T-helper 17 cell (primary cell): Measurements from ENCODE around the gene ATP2A2. TPM values are rescaled to one million over a fixed set of nuclear protein-coding genes. Genes with fewer than 3 reads are reported as not detected.
A peak's percentile ranks its signal among the peaks of the same experiment; 100 is the strongest.

ENCODE experiments used
- ATAC-seq: fragments of 150-1000 bp; cut with Tn5 transposase; 2 replicates; pipeline ENCODE4 v1.10.0; 2021; ENCODE audit warnings: mild to moderate bottlenecking, moderate library complexity
- DNase-seq, 3 donors: peaks; one replicate each; pipeline versions ENCODE4 v3.0.0 to v3.0.0-alpha.2; 2020 to 2021
- H3K9me3 ChIP-seq: one replicate; pipeline ENCODE4 v1.7.0; 2013; ENCODE audit warnings: low read length, mild to moderate bottlenecking; ENCODE audit not compliant: control insufficient read depth, poor library complexity, severe bottlenecking
- H3K27ac Mint-ChIP-seq: one replicate; pipeline ENCODE4 v1.8.0; 2022; ENCODE audit warnings: mild to moderate bottlenecking, moderate library complexity, mixed read lengths
- H3K27me3 Mint-ChIP-seq: one replicate; pipeline ENCODE4 v1.8.0; 2022; ENCODE audit warnings: mixed read lengths
- H3K36me3 Mint-ChIP-seq: one replicate; pipeline ENCODE4 v1.8.0; 2022; ENCODE audit warnings: low read depth, mixed read lengths
- H3K4me1 Mint-ChIP-seq: one replicate; pipeline ENCODE4 v1.8.0; 2022; ENCODE audit warnings: mild to moderate bottlenecking, mixed read lengths
- H3K4me3 Mint-ChIP-seq: one replicate; pipeline ENCODE4 v1.8.0; 2022; ENCODE audit warnings: mild to moderate bottlenecking, moderate library complexity, mixed read lengths
- total RNA-seq, 4 donors: library from RNA in 2 of 4; stranded (reverse) in 2 of 4; gene quantifications; one replicate each; pipeline ENCODE4 v1.2.3 and lab custom pipeline; 2022 to 2026

Gene ATP2A2
- total RNA-seq, 2 donors from 2014 or later: 109 to 116 TPM

DNA sequence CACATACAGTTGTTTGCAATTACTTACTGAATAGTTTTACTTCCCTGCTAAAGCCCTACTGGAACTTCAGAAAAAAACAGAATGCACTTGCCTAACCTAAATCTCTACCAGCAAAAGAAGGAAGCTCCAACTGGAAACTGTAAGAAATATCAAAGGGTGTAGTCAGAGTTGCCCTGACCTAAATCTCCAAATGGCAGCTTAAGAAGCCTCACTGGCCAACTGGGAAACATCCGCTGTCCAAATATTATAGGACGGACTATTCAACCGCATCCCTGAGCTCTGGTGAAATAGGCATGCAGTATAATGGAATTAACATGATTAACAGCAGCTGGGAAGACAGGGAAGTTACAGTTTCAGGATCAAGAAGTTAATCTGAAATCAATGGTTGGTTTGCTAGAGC is 98.2 kb downstream of the ATP2A2 start:
- H3K9me3 ChIP-seq: no peaks in the 10 kb centered on the region
- ATAC-seq (no peak), DNase-seq (no peak)
- Mint-ChIP-seq H3K36me3 (peaks cover 6% of the 10 kb centered on the region), H3K27me3 (no peaks in the 10 kb centered on the region), H3K4me3 (no peak overlapping the region), H3K27ac (no peak overlapping the region), H3K4me1 (peaks cover 7% of the 10 kb centered on the region)

DNA sequence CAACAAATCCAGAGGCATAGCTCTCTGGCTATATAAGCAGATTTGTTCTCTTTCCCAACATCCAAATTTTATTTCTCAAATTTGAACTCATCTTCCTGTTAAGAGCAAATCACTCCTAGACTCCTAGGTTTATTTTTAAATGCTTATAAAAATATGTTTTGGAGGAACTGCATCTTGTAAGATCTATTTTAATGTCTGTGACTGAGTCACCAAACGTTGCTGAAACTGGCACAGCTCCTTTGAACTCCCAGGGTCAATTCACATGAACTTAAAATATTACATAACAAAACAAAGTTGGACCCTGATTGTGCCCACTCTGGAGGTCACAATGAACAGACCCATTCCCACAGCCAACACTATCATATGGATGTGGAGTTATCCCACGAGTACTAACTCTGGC is 98.6 kb downstream of the ATP2A2 start:
- Mint-ChIP-seq H3K27ac (no peak overlapping the region), H3K4me1 (peaks cover 9% of the 10 kb centered on the region), H3K4me3 (no peak overlapping the region), H3K36me3 (peaks cover 6% of the 10 kb centered on the region), H3K27me3 (no peaks in the 10 kb centered on the region)
- ATAC-seq: no peak
- H3K9me3 ChIP-seq: no peaks in the 10 kb centered on the region
- DNase-seq: no peak

DNA sequence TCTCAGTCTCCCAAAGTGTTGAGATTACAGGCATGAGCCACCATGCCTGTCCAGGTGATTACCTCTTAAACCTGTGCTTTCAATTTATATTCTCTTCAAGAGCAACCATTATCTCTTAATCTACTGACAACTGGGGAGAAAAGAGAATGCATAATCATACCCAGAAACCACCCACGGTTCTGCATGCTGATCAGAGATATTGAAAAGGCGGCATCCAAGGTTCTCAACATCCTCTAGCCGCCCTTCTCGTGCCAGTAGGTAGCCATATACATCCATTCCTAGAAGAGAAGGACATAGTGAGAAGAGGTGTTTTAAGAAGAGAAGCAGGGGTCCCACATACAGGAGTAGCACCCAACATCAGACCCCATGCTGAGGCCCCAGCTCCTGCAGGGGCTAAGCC is 101.6 kb downstream of the ATP2A2 start:
- Mint-ChIP-seq H3K27me3 (no peaks in the 10 kb centered on the region), H3K36me3 (peaks cover 6% of the 10 kb centered on the region), H3K4me3 (no peak overlapping the region), H3K4me1 (peaks cover 12% of the 10 kb centered on the region), H3K27ac (peak overlapping the region; percentile 84)
- DNase-seq: no peak
- ATAC-seq: no peak
- H3K9me3 ChIP-seq: no peaks in the 10 kb centered on the region

Other genes starting within 250 kb of the ATP2A2 start
- 10 to 100 TPM; 12.7 to 20.2 TPM for gene C12orf76, start 232.7 kb upstream of the ATP2A2 start, total RNA-seq
- under 1 TPM; 0.42 to 0.86 TPM for gene IFT81, start 156.9 kb upstream of the ATP2A2 start, total RNA-seq
- 10 to 100 TPM; 40.1 to 42.6 TPM for gene ANAPC7, start 122.5 kb downstream of the ATP2A2 start, total RNA-seq
- gene ARPC3, start 169.1 kb downstream of the ATP2A2 start, total RNA-seq: 100 to 1,000 TPM; 196 to 225 TPM
- 1 to 10 TPM; 4.4 to 5.2 TPM for gene GPN3, start 187.0 kb downstream of the ATP2A2 start, total RNA-seq
- gene FAM216A, start 187.6 kb downstream of the ATP2A2 start, total RNA-seq: 1 to 10 TPM; 3.2 to 3.5 TPM
- gene VPS29, start 220.9 kb downstream of the ATP2A2 start, total RNA-seq: 10 to 100 TPM; 81.0 to 96.3 TPM
- under 1 TPM; 0.37 to 0.62 TPM for gene RAD9B, start 221.1 kb downstream of the ATP2A2 start, total RNA-seq